HG03097 (cell line): Measurements from ENCODE around the gene BLOC1S6.

ENCODE experiments used
- ATAC-seq: cut with Tn5 transposase; IDR thresholded peaks from one replicate; pipeline ENCODE4 v1.9.1; 2021; ENCODE audit not compliant: unreplicated experiment, low FRiP score

Gene BLOC1S6

GRCh38 chr15:45587863-45588170, 638 bp downstream of the BLOC1S6 start:
- no peak for ATAC-seq

- ATAC-seq, result no peak
Observed at GRCh38 chr15:45588219-45588875, 1.2 kb downstream of the BLOC1S6 start.

GRCh38 chr15:45589256-45589655, 2.1 kb downstream of the BLOC1S6 start:
- ATAC-seq, result no peak

GRCh38 chr15:45594319-45594718, 7.1 kb downstream of the BLOC1S6 start:
- ATAC-seq, result no peak

- no peak for ATAC-seq
Observed at GRCh38 chr15:45594835-45595530, 7.8 kb downstream of the BLOC1S6 start.

- no peak for ATAC-seq
Observed at GRCh38 chr15:45603881-45604280, 16.7 kb downstream of the BLOC1S6 start.

- no peak for ATAC-seq
Observed at GRCh38 chr15:45604326-45604725, 17.1 kb downstream of the BLOC1S6 start.

- no peak for ATAC-seq
Observed at GRCh38 chr15:45606413-45606812, 19.2 kb downstream of the BLOC1S6 start.

- no peak for ATAC-seq
Observed at GRCh38 chr15:45606841-45607240, 19.7 kb downstream of the BLOC1S6 start.

GRCh38 chr15:45611305-45611704, 24.1 kb downstream of the BLOC1S6 start:
- no peak for ATAC-seq

- no peak for ATAC-seq
Observed at GRCh38 chr15:45612790-45613415, 25.7 kb downstream of the BLOC1S6 start.

GRCh38 chr15:45616901-45617323, 29.7 kb downstream of the BLOC1S6 start:
- no peak for ATAC-seq

- no peak for ATAC-seq
Observed at GRCh38 chr15:45618813-45619212, 31.6 kb downstream of the BLOC1S6 start.

- ATAC-seq, result no peak
Observed at GRCh38 chr15:45628136-45628535, 41.0 kb downstream of the BLOC1S6 start.

GRCh38 chr15:45630917-45631691, 43.9 kb downstream of the BLOC1S6 start:
- no peak for ATAC-seq

GRCh38 chr15:45631776-45632175, 44.6 kb downstream of the BLOC1S6 start:
- no peak for ATAC-seq

- peak; percentile 74 for ATAC-seq
Observed at GRCh38 chr15:45634432-45635190, 47.4 kb downstream of the BLOC1S6 start, which contains the start of gene SQOR. Gene SQOR (plus strand): TSS chr15:45635029. CDS start chr15:45658924, 23,895 bp downstream.

GRCh38 chr15:45635191-45635638, 48.0 kb downstream of the BLOC1S6 start:
- peak; percentile 44 for ATAC-seq

GRCh38 chr15:45635763-45636292, 48.6 kb downstream of the BLOC1S6 start:
- ATAC-seq, result no peak

- ATAC-seq, result no peak
Observed at GRCh38 chr15:45637141-45637540, 50.0 kb downstream of the BLOC1S6 start.
